ENCODE data around the gene CD48. TPM values are rescaled to one million over a fixed set of nuclear protein-coding genes. Genes with fewer than 3 reads are reported as not detected.
A peak's percentile ranks its signal among the peaks of the same experiment; 100 is the strongest.

The CD48 gene
- total RNA-seq, 6 donors from 2014 or later, result 9.4 to 32.1 (median 16.3) TPM

DNA sequence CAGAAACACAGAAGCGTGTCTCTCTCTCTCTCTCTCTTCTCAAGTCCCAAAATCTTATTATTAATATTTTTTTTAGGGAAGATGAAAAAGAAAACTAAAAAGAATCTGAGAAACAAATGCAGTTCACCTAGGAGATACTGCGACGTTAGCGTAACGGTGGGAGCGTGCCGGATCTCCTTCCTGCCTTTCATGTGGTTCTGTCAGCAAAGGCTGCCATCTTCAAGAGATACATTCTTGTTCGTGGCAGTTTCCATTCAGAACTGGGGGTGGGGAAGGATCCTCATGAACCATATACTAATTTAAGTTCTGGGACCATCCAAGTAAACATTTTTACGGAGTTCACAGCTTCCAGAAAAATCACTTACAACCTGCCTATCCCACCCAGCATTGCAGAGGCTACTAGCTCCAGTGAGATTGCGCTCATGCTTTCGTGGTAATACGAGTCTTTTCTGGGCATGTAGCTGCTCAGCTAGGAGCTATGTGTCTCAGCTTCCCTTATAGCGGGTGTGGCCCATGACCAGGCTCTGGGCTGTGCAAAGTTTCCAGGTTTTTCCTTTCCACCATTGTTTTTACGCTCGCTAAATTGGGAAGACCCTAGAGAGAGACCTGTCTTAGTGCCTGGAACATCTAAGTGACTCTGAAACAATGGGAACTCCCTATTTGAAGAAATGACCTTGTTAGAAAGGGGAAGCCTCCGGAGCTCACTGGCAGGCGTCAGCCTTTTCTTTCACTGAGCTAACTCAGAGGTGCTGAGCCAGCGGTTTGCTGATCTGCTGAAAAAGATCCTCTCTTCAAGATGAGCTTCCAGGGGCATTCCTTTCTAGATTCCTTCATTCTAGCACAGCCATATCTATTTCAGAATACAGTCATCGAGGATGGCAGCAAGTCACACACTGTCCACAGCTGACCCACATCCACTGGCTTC, 82.1 kb downstream of the CD48 start:
- DNase-seq, result peak in 1 of 2 donors; percentile 55
- H3K9me3 ChIP-seq, result no peaks in the 10 kb centered on the region
- no peaks in the 10 kb centered on the region for H3K36me3 ChIP-seq
- H3K27me3 ChIP-seq, result no peaks in the 10 kb centered on the region
- peak overlapping the region in 1 of 4 donors; percentile 42 for H3K27ac ChIP-seq
- no peak overlapping the region for H3K4me3 ChIP-seq
- TF ChIP-seq POLR2AphosphoS5 (IDR thresholded peaks at IDR 0.05) (no peak), EP300 (IDR thresholded peaks at IDR 0.05) (no peak), POLR2A (IDR thresholded peaks at IDR 0.05) (no peak)
- TF ChIP-seq, protein P1, sequence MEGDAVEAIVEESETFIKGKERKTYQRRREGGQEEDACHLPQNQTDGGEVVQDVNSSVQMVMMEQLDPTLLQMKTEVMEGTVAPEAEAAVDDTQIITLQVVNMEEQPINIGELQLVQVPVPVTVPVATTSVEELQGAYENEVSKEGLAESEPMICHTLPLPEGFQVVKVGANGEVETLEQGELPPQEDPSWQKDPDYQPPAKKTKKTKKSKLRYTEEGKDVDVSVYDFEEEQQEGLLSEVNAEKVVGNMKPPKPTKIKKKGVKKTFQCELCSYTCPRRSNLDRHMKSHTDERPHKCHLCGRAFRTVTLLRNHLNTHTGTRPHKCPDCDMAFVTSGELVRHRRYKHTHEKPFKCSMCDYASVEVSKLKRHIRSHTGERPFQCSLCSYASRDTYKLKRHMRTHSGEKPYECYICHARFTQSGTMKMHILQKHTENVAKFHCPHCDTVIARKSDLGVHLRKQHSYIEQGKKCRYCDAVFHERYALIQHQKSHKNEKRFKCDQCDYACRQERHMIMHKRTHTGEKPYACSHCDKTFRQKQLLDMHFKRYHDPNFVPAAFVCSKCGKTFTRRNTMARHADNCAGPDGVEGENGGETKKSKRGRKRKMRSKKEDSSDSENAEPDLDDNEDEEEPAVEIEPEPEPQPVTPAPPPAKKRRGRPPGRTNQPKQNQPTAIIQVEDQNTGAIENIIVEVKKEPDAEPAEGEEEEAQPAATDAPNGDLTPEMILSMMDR (IDR thresholded peaks at IDR 0.05), result no peak
- peaks cover 5 to 12% (median 9%) of the 10 kb centered on the region in 4 donors for H3K4me1 ChIP-seq
- WGBS, 2 donors, result 69 to 74% methylated on average over 19 of the region's 19 CpGs
- ATAC-seq (ENCODE audit: low FRiP score in 2 of 2), result peak in 1 of 2 donors; percentile 71

DNA sequence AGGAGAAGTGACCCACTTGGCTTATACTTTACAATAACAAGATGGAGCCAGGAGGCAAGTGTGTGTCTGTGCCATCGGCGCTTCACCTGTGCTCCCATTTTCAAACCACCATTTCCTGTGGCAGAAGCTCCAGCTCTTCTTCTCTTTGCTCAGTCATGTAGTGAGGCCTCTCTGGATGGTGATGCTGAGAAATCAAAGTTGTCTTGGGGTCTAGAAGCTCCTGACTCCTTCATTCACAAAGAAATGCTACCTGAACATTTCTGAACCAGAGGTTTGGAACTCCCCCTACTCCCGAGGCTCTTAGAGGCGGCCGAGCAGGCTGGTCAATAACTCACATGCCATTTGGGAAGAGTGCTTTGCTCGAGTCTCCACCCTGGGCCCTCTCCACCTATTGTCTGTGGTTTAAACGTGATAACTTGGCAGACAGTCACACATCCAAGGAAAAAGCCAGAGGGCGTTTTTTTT, 82.8 kb downstream of the CD48 start:
- TF ChIP-seq POLR2AphosphoS5 (IDR thresholded peaks at IDR 0.05) (no peak), POLR2A (IDR thresholded peaks at IDR 0.05) (no peak), EP300 (IDR thresholded peaks at IDR 0.05) (no peak)
- TF ChIP-seq, protein P1 (IDR thresholded peaks at IDR 0.05), result no peak
- Histone ChIP-seq H3K4me3 (no peak overlapping the region), H3K4me1 (peaks cover 5 to 12% (median 9%) of the 10 kb centered on the region in 4 donors), H3K27me3 (no peaks in the 10 kb centered on the region), H3K27ac (peak overlapping the region in 1 of 4 donors; percentile 41), H3K36me3 (no peaks in the 10 kb centered on the region), H3K9me3 (no peaks in the 10 kb centered on the region)
- DNase-seq (no peak), ATAC-seq (ENCODE audit: low FRiP score in 2 of 2) (no peak)
- WGBS, 2 donors, result 66 to 73% methylated on average over 8 of the region's 8 CpGs

Other genes starting within 250 kb of the CD48 start
- 10 to 100 TPM in 1 of 6 donors, 1 to 10 TPM in 5; 2.7 to 10.7 (median 3.4) TPM for gene SLAMF6, start 188.6 kb downstream of the CD48 start, total RNA-seq
- 10 to 100 TPM in 5 of 6 donors, 1 to 10 TPM in 1; 8.9 to 26.4 (median 17.4) TPM for gene CD84, start 132.3 kb downstream of the CD48 start, total RNA-seq
- gene SLAMF1, start 64.8 kb downstream of the CD48 start, total RNA-seq, result 1 to 10 TPM in 4 of 6 donors, under 1 TPM in 2; 0.11 to 3.9 (median 1.5) TPM
- gene SLAMF7, start 27.4 kb upstream of the CD48 start, total RNA-seq, result 10 to 100 TPM in 2 of 6 donors, 1 to 10 TPM in 3, under 1 TPM in 1; 0.67 to 17.2 (median 3.5) TPM
- 1 to 10 TPM in 5 of 6 donors, under 1 TPM in 1; 0.78 to 6.7 (median 2.3) TPM for gene LY9, start 84.4 kb upstream of the CD48 start, total RNA-seq
- 1 to 10 TPM in 5 of 6 donors, under 1 TPM in 1; 0.78 to 4.1 (median 2.0) TPM for gene CD244, start 151.1 kb upstream of the CD48 start, total RNA-seq
- gene ITLN1, start 173.4 kb upstream of the CD48 start, total RNA-seq, result 10 to 100 TPM in 1 of 6 donors, 1 to 10 TPM in 4, not detected in 1; 1.2 to 28.8 (median 2.2) TPM
- gene ITLN2, start 243.0 kb upstream of the CD48 start, total RNA-seq, result 10 to 100 TPM; 21.4 to 63.8 (median 38.8) TPM

All from upper lobe of left lung (tissue), 6 donors.